Suprapubic skin (tissue), 4 donors: ENCODE measurements around the gene ATP11A. TPM values are rescaled to one million over a fixed set of nuclear protein-coding genes. Genes with fewer than 3 reads are reported as not detected.

ENCODE experiments used
- DNase-seq, 2 donors: peaks; one replicate each; pipeline ENCODE4 v3.0.0-alpha.2; 2019; ENCODE audit warnings: low spot score in 2 of 2
- H3K27ac ChIP-seq: fragments of 200-600 bp; sonication (generic); one replicate; pipeline ENCODE4 v1.5.1; 2019
- H3K27me3 ChIP-seq: fragments of 200-600 bp; sonication (generic); one replicate; pipeline ENCODE4 v1.5.1; 2019
- H3K36me3 ChIP-seq: fragments of 200-600 bp; sonication (generic); one replicate; pipeline ENCODE4 v1.5.1; 2019
- H3K4me1 ChIP-seq: fragments of 200-600 bp; sonication (generic); one replicate; pipeline ENCODE4 v1.5.1; 2019
- H3K4me3 ChIP-seq: fragments of 200-600 bp; sonication (generic); one replicate; pipeline ENCODE4 v1.5.1; 2019; ENCODE audit warnings: mild to moderate bottlenecking
- H3K9me3 ChIP-seq: fragments of 200-600 bp; sonication (generic); one replicate; pipeline ENCODE4 v1.5.1; 2019
- EP300 ChIP-seq: sonication (generic); formaldehyde crosslinking; IDR thresholded peaks from one replicate; pipeline ENCODE4 v1.6.1; 2017; ENCODE audit warnings: antibody characterized with exemption
- POLR2A ChIP-seq, 2 donors: fragments of 450-650 bp; IDR thresholded peaks; one replicate each; pipeline ENCODE4 v1.6.1; 2017; ENCODE audit warnings: antibody characterized with exemption in 2 of 2, mild to moderate bottlenecking in 2 of 2, moderate library complexity in 2 of 2
- POLR2AphosphoS5 ChIP-seq, 3 donors: sonication (generic); formaldehyde crosslinking; IDR thresholded peaks; one replicate each; pipeline ENCODE4 v1.6.1; 2017; ENCODE audit warnings: antibody characterized with exemption in 3 of 3
- WGBS: methylation state at CpG from one replicate; pipeline ENCODE4 v1.1.5; 2018; 5-methylcytosine and 5-hydroxymethylcytosine counted together
- total RNA-seq, 4 donors: library from RNA; depleted of rRNA; stranded (reverse); fragments of >200 nt; gene quantifications; one replicate each; pipeline ENCODE4 v1.1.0, GENCODE V29; 2016
- TF ChIP-seq, protein P1 (sequence below), 2 donors: fragments of 200-600 bp in 1 of 2; fragments of 450-650 bp in 1 of 2; sonication (generic) in 1 of 2; IDR thresholded peaks; one replicate each; pipeline ENCODE4 v1.5.1; 2016 to 2019; ENCODE audit warnings: antibody characterized with exemption in 2 of 2, mild to moderate bottlenecking in 1 of 2, moderate library complexity in 1 of 2

ATP11A gene
- total RNA-seq, 4 donors from 2014 or later = 22.8 to 51.0 (median 39.8) TPM

DNA sequence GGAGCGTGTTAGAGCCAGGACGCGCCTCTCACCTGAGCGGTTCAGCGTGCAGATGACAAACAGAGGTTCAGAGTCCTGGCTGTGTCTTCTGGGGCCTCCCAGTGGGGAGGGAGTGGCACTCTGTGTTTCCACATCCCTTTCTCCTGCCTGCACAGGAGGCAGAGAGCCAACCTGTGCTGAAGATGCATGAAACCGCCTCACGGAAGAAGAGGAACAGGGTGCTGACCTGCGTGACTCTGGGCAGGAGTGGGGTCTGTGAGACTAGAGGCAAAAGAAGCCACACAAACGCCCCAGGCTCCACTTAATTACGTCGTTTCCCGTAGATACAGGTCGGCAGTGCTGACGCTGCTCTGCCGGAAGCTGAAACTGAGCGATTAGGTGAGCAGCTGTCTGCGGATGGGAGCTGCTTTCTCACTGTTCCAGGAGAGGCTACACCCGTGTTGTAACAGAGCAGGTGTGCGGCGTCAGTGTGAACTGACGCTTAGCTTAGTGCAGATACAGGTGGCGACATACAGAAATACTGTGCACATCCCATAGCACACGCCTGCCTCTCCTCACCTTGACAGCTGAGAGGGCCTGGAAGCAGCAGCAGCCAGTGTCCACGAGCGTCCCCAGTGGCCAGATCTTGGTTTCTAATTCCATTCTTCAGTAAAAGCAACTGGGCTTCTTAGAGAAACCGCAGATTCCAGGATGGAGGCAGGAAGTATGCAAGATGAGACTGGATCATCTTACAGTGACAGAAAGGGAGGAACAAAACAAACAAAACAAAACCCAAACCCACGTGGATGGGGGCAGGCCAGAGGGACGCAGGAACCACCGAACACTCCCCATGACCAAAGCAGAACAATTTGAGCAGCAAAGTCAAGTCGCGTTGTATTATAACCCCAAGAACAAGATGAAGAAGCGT lies 241.4 kb downstream of the ATP11A start:
- no peaks in the 10 kb centered on the region for H3K9me3 ChIP-seq
- H3K4me3 ChIP-seq = peak overlapping the region; percentile 3
- TF ChIP-seq POLR2AphosphoS5 (IDR thresholded peaks at IDR 0.05) = no peak
- TF ChIP-seq, protein P1, sequence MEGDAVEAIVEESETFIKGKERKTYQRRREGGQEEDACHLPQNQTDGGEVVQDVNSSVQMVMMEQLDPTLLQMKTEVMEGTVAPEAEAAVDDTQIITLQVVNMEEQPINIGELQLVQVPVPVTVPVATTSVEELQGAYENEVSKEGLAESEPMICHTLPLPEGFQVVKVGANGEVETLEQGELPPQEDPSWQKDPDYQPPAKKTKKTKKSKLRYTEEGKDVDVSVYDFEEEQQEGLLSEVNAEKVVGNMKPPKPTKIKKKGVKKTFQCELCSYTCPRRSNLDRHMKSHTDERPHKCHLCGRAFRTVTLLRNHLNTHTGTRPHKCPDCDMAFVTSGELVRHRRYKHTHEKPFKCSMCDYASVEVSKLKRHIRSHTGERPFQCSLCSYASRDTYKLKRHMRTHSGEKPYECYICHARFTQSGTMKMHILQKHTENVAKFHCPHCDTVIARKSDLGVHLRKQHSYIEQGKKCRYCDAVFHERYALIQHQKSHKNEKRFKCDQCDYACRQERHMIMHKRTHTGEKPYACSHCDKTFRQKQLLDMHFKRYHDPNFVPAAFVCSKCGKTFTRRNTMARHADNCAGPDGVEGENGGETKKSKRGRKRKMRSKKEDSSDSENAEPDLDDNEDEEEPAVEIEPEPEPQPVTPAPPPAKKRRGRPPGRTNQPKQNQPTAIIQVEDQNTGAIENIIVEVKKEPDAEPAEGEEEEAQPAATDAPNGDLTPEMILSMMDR (IDR thresholded peaks at IDR 0.05) = peak in 1 of 2 donors; percentile 61
- H3K36me3 ChIP-seq = no peaks in the 10 kb centered on the region
- peak overlapping the region; percentile 18 for H3K27ac ChIP-seq
- 46% methylated on average over 19 of the region's 32 CpGs for WGBS
- DNase-seq = no peak
- H3K4me1 ChIP-seq = peaks cover 12% of the 10 kb centered on the region
- peaks cover 12% of the 10 kb centered on the region for H3K27me3 ChIP-seq

DNA sequence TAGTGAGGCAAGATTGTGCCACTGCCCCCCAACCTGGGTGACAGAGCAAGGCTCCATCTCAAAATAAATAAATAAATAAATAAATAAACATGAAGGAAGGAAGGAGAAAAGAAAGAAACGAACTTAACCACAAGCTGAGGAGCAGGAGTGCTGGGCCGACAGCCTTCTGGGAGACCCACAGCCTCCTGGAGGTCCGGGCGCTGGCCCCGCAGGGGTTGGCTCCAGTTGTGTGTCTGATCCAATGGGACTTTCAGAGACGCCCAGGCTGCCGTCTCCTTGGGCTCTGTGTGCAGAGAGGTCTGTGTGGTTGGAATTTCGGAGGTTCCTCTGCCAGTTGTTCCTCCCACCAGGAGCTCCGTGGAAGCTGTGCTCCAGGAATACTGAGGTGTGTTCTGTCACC lies 243.1 kb downstream of the ATP11A start:
- H3K27ac ChIP-seq = no peak overlapping the region
- H3K9me3 ChIP-seq = no peaks in the 10 kb centered on the region
- H3K36me3 ChIP-seq = no peaks in the 10 kb centered on the region
- TF ChIP-seq, protein P1 (IDR thresholded peaks at IDR 0.05) = no peak
- TF ChIP-seq EP300 = no peak
- no peak for TF ChIP-seq POLR2A (IDR thresholded peaks at IDR 0.05)
- TF ChIP-seq POLR2AphosphoS5 (IDR thresholded peaks at IDR 0.05) = no peak
- peaks cover 12% of the 10 kb centered on the region for H3K27me3 ChIP-seq
- H3K4me1 ChIP-seq = peaks cover 12% of the 10 kb centered on the region
- WGBS = 73% methylated on average over 9 of the region's 9 CpGs
- DNase-seq = no peak
- no peak overlapping the region for H3K4me3 ChIP-seq

DNA sequence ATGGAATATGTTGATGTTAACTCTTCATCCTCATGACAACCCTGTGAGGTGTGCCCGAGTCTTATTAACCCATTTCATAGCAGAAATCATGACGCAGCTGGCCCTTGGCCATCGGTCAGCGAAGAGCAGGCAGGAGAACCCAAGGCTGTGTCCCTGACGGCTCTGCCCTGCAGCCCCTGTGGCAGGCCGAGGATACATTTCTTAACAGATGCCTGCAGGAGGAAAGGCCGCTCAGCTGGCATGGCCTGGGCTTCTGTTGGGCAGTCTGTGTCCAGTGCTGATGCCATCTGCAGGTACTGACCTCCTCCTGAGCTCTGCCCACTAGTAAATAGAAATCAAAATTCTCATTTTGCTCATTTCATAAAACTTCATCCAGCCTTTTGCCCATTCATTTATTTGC lies 243.8 kb downstream of the ATP11A start:
- peaks cover 12% of the 10 kb centered on the region for H3K4me1 ChIP-seq
- no peak overlapping the region for H3K4me3 ChIP-seq
- H3K27me3 ChIP-seq = peaks cover 12% of the 10 kb centered on the region
- no peak for DNase-seq
- no peaks in the 10 kb centered on the region for H3K36me3 ChIP-seq
- no peak overlapping the region for H3K27ac ChIP-seq
- TF ChIP-seq POLR2AphosphoS5 (IDR thresholded peaks at IDR 0.05) = no peak
- TF ChIP-seq, protein P1 (IDR thresholded peaks at IDR 0.05) = no peak
- no peak for TF ChIP-seq POLR2A (IDR thresholded peaks at IDR 0.05)
- H3K9me3 ChIP-seq = no peaks in the 10 kb centered on the region
- 89% methylated on average over 6 of the region's 7 CpGs for WGBS

DNA sequence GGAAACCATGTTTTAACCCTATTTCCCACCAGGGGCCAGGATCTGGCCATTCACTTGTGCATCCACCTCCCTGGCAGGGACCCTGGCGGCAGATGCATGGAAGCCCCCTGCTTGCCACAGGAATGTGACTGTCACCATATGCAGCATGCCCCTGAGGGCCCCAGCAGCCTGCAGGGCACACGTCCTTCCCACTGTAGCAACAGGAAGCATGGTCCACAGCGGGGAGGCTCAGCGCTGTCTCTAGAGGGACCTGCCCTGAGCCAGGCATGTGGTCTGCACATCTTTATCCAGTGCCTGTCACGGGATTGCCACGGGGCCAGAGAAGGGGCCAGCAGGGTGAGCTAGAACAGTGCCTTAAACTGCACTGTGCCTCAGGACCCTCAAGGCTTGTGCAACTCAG lies 244.2 kb downstream of the ATP11A start:
- 100% methylated on average over 1 of the region's 6 CpGs for WGBS
- TF ChIP-seq EP300 (no peak), POLR2A (IDR thresholded peaks at IDR 0.05) (no peak), POLR2AphosphoS5 (IDR thresholded peaks at IDR 0.05) (no peak)
- TF ChIP-seq, protein P1 (IDR thresholded peaks at IDR 0.05) = no peak
- peaks cover 7% of the 10 kb centered on the region for H3K4me1 ChIP-seq
- H3K27me3 ChIP-seq = peaks cover 12% of the 10 kb centered on the region
- no peak overlapping the region for H3K27ac ChIP-seq
- H3K4me3 ChIP-seq = no peak overlapping the region
- no peak for DNase-seq
- no peaks in the 10 kb centered on the region for H3K9me3 ChIP-seq
- H3K36me3 ChIP-seq = no peaks in the 10 kb centered on the region

Other genes starting within 250 kb of the ATP11A start
- gene TUBGCP3, start 101.9 kb upstream of the ATP11A start, total RNA-seq = 10 to 100 TPM; 21.9 to 60.9 (median 32.0) TPM